GM12891 (cell line): Measurements from ENCODE around the gene XPNPEP3.

Experiments
- POLR2A ChIP-seq: IDR thresholded peaks from 2 replicates; pipeline ENCODE4 v1.6.1; 2011; ENCODE audit warnings: low read depth, low read length, control low read depth
- SPI1 ChIP-seq: IDR thresholded peaks from 2 replicates; pipeline ENCODE4 v1.6.1; 2011; ENCODE audit warnings: low read depth, low read length, control low read depth

DNA sequence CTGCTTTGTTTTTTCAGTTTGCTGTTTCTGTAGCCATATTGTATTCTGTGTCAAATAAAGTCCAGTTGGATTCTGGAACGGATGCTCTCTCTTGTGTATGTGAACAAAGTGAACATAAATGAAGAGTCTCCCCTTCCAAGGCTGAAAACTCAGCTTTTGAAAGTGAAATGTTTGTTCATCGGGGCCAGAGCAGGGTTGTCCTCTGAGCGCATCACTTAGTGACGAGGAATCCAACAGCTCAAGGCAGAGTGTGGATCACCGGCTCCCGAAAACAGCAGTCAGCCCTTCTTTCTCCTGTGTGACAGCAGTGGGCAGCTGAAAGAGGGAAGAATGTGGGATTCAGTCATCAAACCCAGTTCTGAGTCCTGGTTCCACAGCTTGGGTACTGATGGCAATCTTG is 115.6 kb downstream of the XPNPEP3 start:
- TF ChIP-seq POLR2A (no peak), SPI1 (no peak)
